SK-N-SH (cell line): ENCODE measurements around the gene PPP2R5D. TPM values are rescaled to one million over a fixed set of nuclear protein-coding genes. Genes with fewer than 3 reads are reported as not detected.

ENCODE experiments used
- CTCF ChIA-PET: fragments of 300-600, 350-600 bp; formaldehyde crosslinking; extraction: SDS; loops from one replicate; lab custom pipeline; 2021; lab: Yijun Ruan, JAX
- POLR2A ChIA-PET: fragments of 350-600 bp; sonication (Branson Sonifier 250); formaldehyde crosslinking; extraction: SDS; loops from one replicate; lab custom pipeline; 2020; ENCODE audit warnings: antibody characterized with exemption, inconsistent platforms; lab: Yijun Ruan, JAX
- DNase-seq: peaks from one replicate; pipeline ENCODE4 v3.0.0; 2012
- H2AFZ ChIP-seq: fragments of 200-600 bp; sonication (generic); 2 replicates; pipeline ENCODE4 v1.8.1; 2016; ENCODE audit warnings: antibody characterized with exemption, mild to moderate bottlenecking, low read depth
- H3F3A ChIP-seq: fragments of 200-600 bp; sonication (generic); replicated peaks from 2 replicates; pipeline ENCODE3; 2016; ENCODE audit warnings: antibody characterized with exemption, mild to moderate bottlenecking; ENCODE audit not compliant: insufficient read depth
- H3K27ac ChIP-seq, 2 experiments: fragments of 200-500 bp in 1 of 2; fragments of 200-600 bp in 1 of 2; sonication (Bioruptor generic) in 1 of 2; sonication (generic), shearing (Covaris generic) in 1 of 2; 2 replicates each; pipeline versions ENCODE4 v1.5.1 to v1.6.1; 2014 to 2016; ENCODE audit warnings: low read depth in 2 of 2, inconsistent platforms in 1 of 2, low read length in 1 of 2, mild to moderate bottlenecking in 1 of 2, mixed read lengths in 1 of 2
- H3K27me3 ChIP-seq: fragments of 200-600 bp; sonication (generic), shearing (Covaris generic); 2 replicates; pipeline ENCODE4 v1.6.1; 2016; ENCODE audit warnings: mixed run types; ENCODE audit not compliant: insufficient read depth
- H3K36me3 ChIP-seq, 2 experiments: fragments of 200-500 bp in 1 of 2; fragments of 200-600 bp in 1 of 2; sonication (Bioruptor generic) in 1 of 2; sonication (generic) in 1 of 2; replicated peaks in 1 of 2; 2 replicates each; pipeline versions ENCODE3 to v1.5.1; 2014 to 2016; ENCODE audit warnings: low read length in 1 of 2, mild to moderate bottlenecking in 1 of 2; ENCODE audit not compliant: insufficient read depth in 2 of 2, control insufficient read depth in 1 of 2
- H3K4me1 ChIP-seq, 2 experiments: fragments of 200-500 bp in 1 of 2; fragments of 200-600 bp in 1 of 2; sonication (Bioruptor generic) in 1 of 2; sonication (generic), shearing (Covaris generic) in 1 of 2; 2 replicates each; pipeline versions ENCODE4 v1.5.1 to v1.6.1; 2014 to 2016; ENCODE audit warnings: low read depth in 1 of 2, low read length in 1 of 2, mixed run types in 1 of 2; ENCODE audit not compliant: insufficient read depth in 2 of 2, control insufficient read depth in 1 of 2
- H3K4me2 ChIP-seq: fragments of 200-600 bp; sonication (generic), shearing (Covaris generic); 2 replicates; pipeline ENCODE4 v1.6.1; 2017; ENCODE audit warnings: mixed run types
- H3K4me3 ChIP-seq, 2 experiments: fragments of 200-500 bp in 1 of 2; fragments of 200-600 bp in 1 of 2; sonication (Bioruptor generic) in 1 of 2; sonication (generic), shearing (Covaris generic) in 1 of 2; 2 replicates each; pipeline versions ENCODE4 v1.5.1 to v1.8.1; 2014 to 2016; ENCODE audit warnings: low read depth in 2 of 2, inconsistent platforms in 1 of 2, low read length in 1 of 2, mild to moderate bottlenecking in 1 of 2, mixed read lengths in 1 of 2, moderate library complexity in 1 of 2
- H3K79me2 ChIP-seq: fragments of 200-600 bp; sonication (generic); 2 replicates; pipeline ENCODE4 v1.8.1; 2017; ENCODE audit warnings: mild to moderate bottlenecking; ENCODE audit not compliant: insufficient read depth
- H3K9ac ChIP-seq: fragments of 200-600 bp; sonication (generic); 2 replicates; pipeline ENCODE4 v1.6.1; 2017; ENCODE audit warnings: mixed run types
- H3K9me2 ChIP-seq: fragments of 200-600 bp; sonication (generic); 2 replicates; pipeline ENCODE4 v1.6.1; 2017; ENCODE audit warnings: mixed run types
- H3K9me3 ChIP-seq: fragments of 200-600 bp; sonication (generic); 2 replicates; pipeline ENCODE4 v1.6.1; 2017; ENCODE audit warnings: mixed run types, mild to moderate bottlenecking, moderate library complexity
- H4K20me1 ChIP-seq: fragments of 200-600 bp; sonication (generic); 2 replicates; pipeline ENCODE4 v1.6.1; 2017; ENCODE audit warnings: mild to moderate bottlenecking, mixed run types; ENCODE audit not compliant: insufficient read depth
- CHD2 ChIP-seq: fragments of 150-350 bp; IDR thresholded peaks from 2 replicates; pipeline ENCODE4 v1.6.1; 2018; ENCODE audit warnings: low read length; ENCODE audit not compliant: partially characterized antibody
- FOSL2 ChIP-seq: IDR thresholded peaks from 2 replicates; pipeline ENCODE4 v1.4.0; 2012; ENCODE audit warnings: low read depth, mild to moderate bottlenecking, moderate library complexity, borderline replicate concordance
- FOXJ3 ChIP-seq: sonication (generic); formaldehyde crosslinking; IDR thresholded peaks from 2 replicates; pipeline ENCODE4 v1.5.1; 2020; ENCODE audit warnings: mild to moderate bottlenecking, missing genetic modification reagents
- GABPA ChIP-seq: IDR thresholded peaks from 2 replicates; pipeline ENCODE4 v1.4.0; 2012; ENCODE audit warnings: low read depth, mild to moderate bottlenecking
- IRF3 ChIP-seq: fragments of 150-350 bp; IDR thresholded peaks from 2 replicates; pipeline ENCODE4 v1.6.1; 2016; ENCODE audit warnings: mild to moderate bottlenecking, low read depth, low read length
- JUND ChIP-seq: IDR thresholded peaks from 2 replicates; pipeline ENCODE4 v1.4.0; 2012
- MEF2A ChIP-seq: IDR thresholded peaks from 2 replicates; pipeline ENCODE4 v1.4.0; 2012; ENCODE audit warnings: low read depth, borderline replicate concordance
- MXI1 ChIP-seq: IDR thresholded peaks from 2 replicates; pipeline ENCODE4 v1.6.1; 2012; ENCODE audit warnings: mild to moderate bottlenecking, low read depth, low read length, improper control_type of control experiment
- NFIC ChIP-seq: IDR thresholded peaks from 2 replicates; pipeline ENCODE4 v1.4.0; 2012; ENCODE audit warnings: borderline replicate concordance
- NRF1 ChIP-seq: IDR thresholded peaks from 2 replicates; pipeline ENCODE4 v1.6.1; 2012; ENCODE audit warnings: low read depth, mild to moderate bottlenecking, low read length
- POLR2AphosphoS5 ChIP-seq: IDR thresholded peaks from 2 replicates; pipeline ENCODE4 v1.6.1; 2012; ENCODE audit warnings: low read depth, low read length
- SIN3A ChIP-seq: IDR thresholded peaks from 2 replicates; pipeline ENCODE4 v1.6.1; 2012; ENCODE audit warnings: low read depth, mild to moderate bottlenecking, low read length, moderate library complexity, borderline replicate concordance
- SMC3 ChIP-seq: IDR thresholded peaks from 2 replicates; pipeline ENCODE4 v1.6.1; 2012; ENCODE audit warnings: low read depth, low read length, improper control_type of control experiment
- TEAD4 ChIP-seq: IDR thresholded peaks from 2 replicates; pipeline ENCODE4 v1.4.0; 2012; ENCODE audit warnings: mild to moderate bottlenecking, borderline replicate concordance; ENCODE audit not compliant: insufficient read depth
- USF2 ChIP-seq: fragments of 150-350 bp; IDR thresholded peaks from 2 replicates; pipeline ENCODE4 v1.6.1; 2017; ENCODE audit warnings: antibody characterized with exemption, low read length, low read depth, borderline replicate concordance
- WGBS: methylation state at CpG from one replicate; pipeline ENCODE4 v1.1.6; 2017; ENCODE audit warnings: low lambda C conversion rate; 5-methylcytosine and 5-hydroxymethylcytosine counted together
- polyA plus RNA-seq, 3 experiments: library from polyadenylated mRNA; depleted of rRNA; stranded (reverse); fragments of >200 nt; gene quantifications; 2 replicates each; pipeline ENCODE4 v1.2.3, GENCODE V29; 2012
- TF ChIP-seq, protein P1 (sequence below): IDR thresholded peaks from 2 replicates; pipeline ENCODE4 v1.4.0; 2012; ENCODE audit warnings: low read depth
- TF ChIP-seq, protein P2 (sequence below): IDR thresholded peaks from 2 replicates; pipeline ENCODE4 v1.4.0; 2012; ENCODE audit warnings: low read depth, borderline replicate concordance
- TF ChIP-seq, protein P3 (sequence below): fragments of 200-600 bp; sonication (generic); IDR thresholded peaks from 2 replicates; pipeline ENCODE4 v1.6.1; 2017; ENCODE audit warnings: antibody characterized with exemption, mild to moderate bottlenecking, moderate library complexity

PPP2R5D gene
- polyA plus RNA-seq, 1 of the 3 experiments (the other 2 are of a cell fraction), result 37.6 TPM

DNA sequence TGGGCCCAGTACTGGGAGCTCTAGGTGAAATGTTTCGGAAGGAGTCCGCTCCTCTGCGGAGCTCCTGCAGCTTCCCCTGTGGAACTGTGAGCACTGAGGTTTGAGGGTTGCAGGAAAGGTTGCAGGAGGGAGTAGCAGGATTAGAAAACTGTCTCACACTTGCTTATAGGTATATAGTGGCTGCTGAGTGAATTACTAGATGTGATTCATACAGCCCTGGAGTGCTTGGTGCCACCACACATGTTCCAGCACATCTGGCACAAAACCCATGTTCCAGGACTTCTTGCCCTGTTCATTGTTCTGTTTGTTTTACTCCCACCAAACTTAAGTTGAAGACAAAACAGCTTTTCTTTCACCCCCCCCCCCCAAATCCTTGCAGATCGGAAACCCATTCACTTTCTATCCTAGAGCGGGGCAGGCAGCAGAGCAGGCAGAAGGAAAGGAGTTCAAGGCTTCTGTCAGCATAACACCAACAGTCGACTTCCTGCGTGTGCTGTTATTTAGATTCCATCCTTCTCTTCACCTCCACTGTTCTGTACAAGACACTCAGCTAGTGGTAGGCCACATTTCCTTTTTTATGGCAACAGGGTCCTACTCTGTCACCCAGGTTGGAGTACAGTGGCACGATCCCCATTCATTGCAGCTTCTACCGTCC is 4.7 kb upstream of the PPP2R5D start:
- DNase-seq, result peak; percentile 49
- CTCF ChIA-PET, result interaction anchor here (0.7 to 1.8 kb wide), 9 partner anchors 10 to 164 kb away, joined by 3 to 6 read pairs (median 4); partner anchors contain the start of gene CNPY3
- H2AFZ ChIP-seq, result peak overlapping the region; percentile 86
- peak overlapping the region; percentile 98 for H3K4me2 ChIP-seq
- peak overlapping the region; percentile 66 to 81 for H3K4me3 ChIP-seq
- H3K9me2 ChIP-seq, result no peaks in the 10 kb centered on the region
- 66% methylated on average over 9 of the region's 9 CpGs for whole genome bisulfite sequencing
- H4K20me1 ChIP-seq, result no peaks in the 10 kb centered on the region
- no peaks in the 10 kb centered on the region for H3K27me3 ChIP-seq
- TF ChIP-seq FOSL2 (no peak), CHD2 (no peak), NFIC (no peak), USF2 (no peak)
- peak overlapping the region; percentile 80 to 86 for H3K27ac ChIP-seq
- peaks cover 0 to 10% of the 10 kb centered on the region in 2 experiments; a peak in 2 of 4 replicates for H3K4me1 ChIP-seq
- POLR2A ChIA-PET, result interaction anchor here (0.6 to 2.6 kb wide), 14 partner anchors 10 to 1106 kb away, joined by 3 to 16 read pairs (median 4); partner anchors contain the start of genes CNPY3, KLHDC3, MEA1 and MRPL2
- H3K9me3 ChIP-seq, result no peaks in the 10 kb centered on the region
- peak overlapping the region; percentile 82 for H3K9ac ChIP-seq
- H3F3A ChIP-seq, result peaks cover 12% of the 10 kb centered on the region
- H3K79me2 ChIP-seq, result peaks cover 40% of the 10 kb centered on the region
- H3K36me3 ChIP-seq, result peaks cover 0 to 5% of the 10 kb centered on the region in 2 experiments

- Histone ChIP-seq H4K20me1 (no peaks in the 10 kb centered on the region), H2AFZ (no peak overlapping the region), H3K4me2 (no peak overlapping the region), H3K9ac (no peak overlapping the region), H3K79me2 (peaks cover 44% of the 10 kb centered on the region), H3K4me1 (peaks cover 12 to 27% of the 10 kb centered on the region in 2 experiments; a peak in 2 of 4 replicates), H3K9me2 (no peaks in the 10 kb centered on the region), H3K4me3 (no peak overlapping the region), H3K27ac (no peak overlapping the region), H3K9me3 (no peaks in the 10 kb centered on the region), H3K36me3 (no peaks in the 10 kb centered on the region), H3F3A (peaks cover 12% of the 10 kb centered on the region), H3K27me3 (no peaks in the 10 kb centered on the region)
- ChIA-PET POLR2A (no interaction called here), CTCF (no interaction called here)
- 75% methylated on average over 5 of the region's 5 CpGs for WGBS
- no peak for DNase-seq
- TF ChIP-seq MXI1 (no peak), SIN3A (no peak), IRF3 (no peak), USF2 (no peak), POLR2AphosphoS5 (no peak), FOXJ3 (CRISPR knock-in tag) (no peak), JUND (no peak), TEAD4 (no peak), CHD2 (no peak), NRF1 (no peak), SMC3 (no peak), FOSL2 (no peak), MEF2A (no peak), GABPA (no peak)
- TF ChIP-seq, protein P1, sequence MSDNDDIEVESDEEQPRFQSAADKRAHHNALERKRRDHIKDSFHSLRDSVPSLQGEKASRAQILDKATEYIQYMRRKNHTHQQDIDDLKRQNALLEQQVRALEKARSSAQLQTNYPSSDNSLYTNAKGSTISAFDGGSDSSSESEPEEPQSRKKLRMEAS, result no peak
- TF ChIP-seq, protein P2, sequence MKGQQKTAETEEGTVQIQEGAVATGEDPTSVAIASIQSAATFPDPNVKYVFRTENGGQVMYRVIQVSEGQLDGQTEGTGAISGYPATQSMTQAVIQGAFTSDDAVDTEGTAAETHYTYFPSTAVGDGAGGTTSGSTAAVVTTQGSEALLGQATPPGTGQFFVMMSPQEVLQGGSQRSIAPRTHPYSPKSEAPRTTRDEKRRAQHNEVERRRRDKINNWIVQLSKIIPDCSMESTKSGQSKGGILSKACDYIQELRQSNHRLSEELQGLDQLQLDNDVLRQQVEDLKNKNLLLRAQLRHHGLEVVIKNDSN, result no peak
- TF ChIP-seq, protein P3, sequence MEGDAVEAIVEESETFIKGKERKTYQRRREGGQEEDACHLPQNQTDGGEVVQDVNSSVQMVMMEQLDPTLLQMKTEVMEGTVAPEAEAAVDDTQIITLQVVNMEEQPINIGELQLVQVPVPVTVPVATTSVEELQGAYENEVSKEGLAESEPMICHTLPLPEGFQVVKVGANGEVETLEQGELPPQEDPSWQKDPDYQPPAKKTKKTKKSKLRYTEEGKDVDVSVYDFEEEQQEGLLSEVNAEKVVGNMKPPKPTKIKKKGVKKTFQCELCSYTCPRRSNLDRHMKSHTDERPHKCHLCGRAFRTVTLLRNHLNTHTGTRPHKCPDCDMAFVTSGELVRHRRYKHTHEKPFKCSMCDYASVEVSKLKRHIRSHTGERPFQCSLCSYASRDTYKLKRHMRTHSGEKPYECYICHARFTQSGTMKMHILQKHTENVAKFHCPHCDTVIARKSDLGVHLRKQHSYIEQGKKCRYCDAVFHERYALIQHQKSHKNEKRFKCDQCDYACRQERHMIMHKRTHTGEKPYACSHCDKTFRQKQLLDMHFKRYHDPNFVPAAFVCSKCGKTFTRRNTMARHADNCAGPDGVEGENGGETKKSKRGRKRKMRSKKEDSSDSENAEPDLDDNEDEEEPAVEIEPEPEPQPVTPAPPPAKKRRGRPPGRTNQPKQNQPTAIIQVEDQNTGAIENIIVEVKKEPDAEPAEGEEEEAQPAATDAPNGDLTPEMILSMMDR, result no peak
These were observed 2.5 kb upstream of the PPP2R5D start for GRCh38 chr6:42981836-42982235.
